ENCODE data around the gene ETFDH.
"Not testable (repeated sequence)": the region's sequence is repeated elsewhere in the genome, so short reads cannot be mapped to it uniquely, and the experiment has no call there.

ETFDH gene

DNA sequence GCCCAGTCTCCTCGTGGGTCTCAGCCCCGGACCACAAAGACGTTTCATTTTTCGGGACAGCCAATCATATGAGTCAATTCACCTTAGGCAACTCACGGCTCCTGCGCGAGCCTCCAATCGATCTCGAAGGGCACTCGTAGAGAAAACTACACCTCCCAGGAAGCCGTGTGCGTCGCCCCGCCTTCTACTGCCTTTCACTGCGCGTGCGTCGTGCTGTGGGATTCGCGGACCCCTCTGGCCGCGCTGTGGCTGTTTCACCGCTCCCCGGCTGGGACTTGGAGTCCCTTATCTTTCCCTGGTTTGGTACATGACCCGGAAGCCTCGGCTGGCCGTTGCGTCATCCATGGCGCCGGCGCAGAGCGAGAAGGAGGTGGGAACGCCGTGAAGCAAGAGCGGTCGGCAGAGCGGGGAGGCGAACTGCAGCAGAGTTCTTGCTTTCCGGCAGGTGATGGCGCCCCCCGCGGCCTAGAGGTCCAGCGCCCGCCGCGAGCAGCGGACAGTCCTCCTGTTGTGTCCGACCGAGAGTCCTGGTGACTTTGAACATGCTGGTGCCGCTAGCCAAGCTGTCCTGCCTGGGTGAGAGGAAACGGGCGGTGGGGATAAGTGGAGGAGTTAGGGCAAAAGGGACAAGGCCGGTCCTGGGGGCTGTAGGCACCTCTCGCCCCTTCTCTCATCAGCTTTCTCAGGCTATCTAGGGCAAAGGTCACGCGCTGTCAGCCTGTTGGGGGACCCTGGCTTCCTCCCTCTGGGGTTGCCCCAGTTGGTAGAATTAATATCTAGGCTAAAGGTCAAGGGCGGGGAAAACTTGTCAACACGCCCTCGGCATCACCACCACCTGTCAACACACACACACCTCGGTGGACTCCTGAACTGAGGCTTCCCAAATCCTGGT lies at the start of gene ETFDH:
Gene ETFDH (plus strand): TSS at position 382 of the 892 bp plus-strand sequence. CDS start 161 bp downstream, at position 543.
- FAIRE-seq = peak; percentile 99

- FAIRE-seq = peak; percentile 91
Observed at GRCh38 chr4:158624889-158625478, 47.1 kb upstream of the ETFDH start.

GRCh38 chr4:158625544-158625943 lies 46.6 kb upstream of the ETFDH start:
- no peak for FAIRE-seq

GRCh38 chr4:158630893-158631292 lies 41.2 kb upstream of the ETFDH start:
- no peak for FAIRE-seq

DNA sequence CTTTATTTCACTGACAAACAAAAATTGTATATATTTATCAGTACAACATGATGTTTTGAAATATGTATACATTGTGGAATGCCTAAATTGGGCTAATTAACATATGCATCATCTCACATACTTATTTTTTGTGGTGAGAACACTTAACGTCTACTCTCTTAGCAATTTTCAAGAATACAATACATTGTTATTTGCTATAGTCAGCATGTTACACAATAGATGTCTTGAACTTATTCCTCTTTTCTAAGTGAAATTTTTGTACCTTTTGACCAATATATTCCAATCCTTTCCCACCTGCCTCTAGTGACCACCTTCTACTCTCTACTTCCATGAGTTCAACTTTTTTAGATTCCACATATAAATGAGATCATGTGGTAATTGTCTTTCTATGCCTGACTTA lies 35.5 kb upstream of the ETFDH start:
- FAIRE-seq = no peak

GRCh38 chr4:158644356-158644755 lies 27.7 kb upstream of the ETFDH start:
- no peak for FAIRE-seq

GRCh38 chr4:158644760-158645159 lies 27.3 kb upstream of the ETFDH start:
- no peak for FAIRE-seq

GRCh38 chr4:158649111-158649680 lies 22.9 kb upstream of the ETFDH start:
- FAIRE-seq = no peak

DNA sequence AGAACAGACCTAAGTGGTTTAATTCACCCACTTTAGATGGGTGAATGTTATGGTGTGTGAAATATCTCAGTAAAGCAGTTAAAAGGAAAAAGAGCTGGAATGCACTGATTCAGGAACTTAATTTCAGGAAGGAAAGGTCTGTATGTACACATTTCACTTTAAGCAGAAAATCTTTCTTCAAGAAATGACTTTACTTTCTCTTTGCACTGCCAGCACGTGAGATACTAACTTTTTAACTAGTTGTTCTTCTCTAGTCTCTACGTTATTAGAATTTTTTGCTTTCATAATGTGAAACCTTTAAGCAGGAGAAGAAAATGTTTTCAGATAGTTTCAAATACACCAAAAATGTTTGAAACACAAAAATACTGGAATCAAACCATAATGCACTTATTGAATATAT lies 19.2 kb upstream of the ETFDH start:
- peak; percentile 16 for FAIRE-seq

DNA sequence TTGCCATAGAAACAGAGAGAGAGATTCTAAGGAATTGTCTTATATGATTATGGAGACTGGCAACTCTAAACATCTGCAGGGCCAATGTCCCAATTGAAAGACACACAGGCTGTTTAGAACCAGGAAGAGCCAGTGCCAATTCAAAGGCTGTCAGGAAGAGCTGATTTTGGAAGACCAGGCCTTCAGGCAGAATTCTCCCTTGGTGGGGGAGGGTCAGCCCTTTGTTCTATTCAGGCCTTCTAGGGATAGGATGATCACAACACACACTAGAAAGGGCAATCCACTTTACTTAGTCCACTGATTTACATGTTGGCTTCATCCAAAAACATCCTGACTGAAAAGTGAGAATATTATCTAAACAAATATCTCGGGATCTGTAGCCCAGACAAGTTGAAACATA lies 15.7 kb upstream of the ETFDH start:
- FAIRE-seq = no peak

- no peak for FAIRE-seq
Observed at GRCh38 chr4:158657291-158657690, 14.8 kb upstream of the ETFDH start.

DNA sequence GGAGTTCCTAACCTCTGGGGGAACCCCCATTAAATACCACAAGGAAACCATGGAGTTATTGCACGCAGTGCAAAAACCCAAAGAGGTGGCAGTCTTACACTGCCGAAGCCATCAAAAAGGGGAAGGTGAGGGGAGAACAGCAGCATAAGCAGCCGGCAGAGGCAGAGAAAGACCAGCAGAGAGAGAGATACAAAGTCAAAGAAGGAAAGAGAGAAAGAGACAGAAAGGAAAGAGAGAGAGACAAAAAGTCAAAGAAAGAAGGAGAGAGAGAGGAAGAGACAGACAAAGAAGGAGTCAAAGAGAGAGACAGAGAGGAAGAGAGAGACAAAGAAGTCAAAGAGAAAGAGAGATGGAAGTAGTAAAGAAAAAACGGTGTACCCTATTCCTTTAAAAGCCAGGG lies 8.8 kb upstream of the ETFDH start:
- not testable (repeated sequence) for FAIRE-seq

DNA sequence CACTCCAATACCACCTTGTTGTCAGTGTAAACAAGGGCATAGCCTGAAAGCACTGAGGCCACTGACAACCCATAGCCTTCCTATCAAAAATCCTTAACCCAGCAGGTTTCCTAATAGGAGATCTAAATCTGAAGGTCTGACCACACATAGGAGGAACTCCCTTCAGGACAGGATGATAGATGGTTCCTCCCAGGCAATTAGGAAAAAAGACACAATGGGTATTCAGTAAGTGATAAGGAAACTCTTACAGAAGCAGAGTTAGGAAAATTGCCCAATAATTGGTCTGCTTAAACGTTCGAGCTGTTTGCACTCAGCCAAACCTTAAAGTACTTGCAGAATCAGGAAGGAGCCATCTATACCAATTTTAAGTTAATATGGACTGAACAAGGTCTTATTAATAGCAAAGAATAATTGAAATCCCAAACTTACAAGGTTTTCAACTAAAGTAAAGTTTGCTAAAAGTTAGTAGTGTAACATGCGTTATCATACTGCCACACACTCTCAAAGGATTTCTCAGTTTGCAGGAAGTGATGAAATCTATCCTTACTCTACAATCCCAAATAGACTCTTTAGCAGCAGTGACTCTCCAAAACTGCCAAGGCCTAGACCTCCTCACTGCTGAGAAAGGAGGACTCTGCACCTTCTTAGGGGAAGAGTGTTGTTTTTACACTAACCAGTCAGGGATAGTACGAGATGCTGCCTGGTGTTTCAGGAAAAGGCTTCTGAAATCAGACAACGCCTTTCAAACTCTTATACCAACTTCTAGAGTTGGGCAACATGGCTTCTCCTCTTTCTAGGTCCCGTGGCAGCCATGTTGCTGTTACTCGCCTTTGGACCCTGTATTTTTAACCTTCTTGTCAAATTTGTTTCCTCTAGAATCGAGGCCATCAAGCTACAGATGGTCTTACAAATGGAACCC lies 8.1 kb upstream of the ETFDH start:
- FAIRE-seq = not testable (repeated sequence)

- no peak for FAIRE-seq
Observed at GRCh38 chr4:158664806-158665205, 7.3 kb upstream of the ETFDH start.

DNA sequence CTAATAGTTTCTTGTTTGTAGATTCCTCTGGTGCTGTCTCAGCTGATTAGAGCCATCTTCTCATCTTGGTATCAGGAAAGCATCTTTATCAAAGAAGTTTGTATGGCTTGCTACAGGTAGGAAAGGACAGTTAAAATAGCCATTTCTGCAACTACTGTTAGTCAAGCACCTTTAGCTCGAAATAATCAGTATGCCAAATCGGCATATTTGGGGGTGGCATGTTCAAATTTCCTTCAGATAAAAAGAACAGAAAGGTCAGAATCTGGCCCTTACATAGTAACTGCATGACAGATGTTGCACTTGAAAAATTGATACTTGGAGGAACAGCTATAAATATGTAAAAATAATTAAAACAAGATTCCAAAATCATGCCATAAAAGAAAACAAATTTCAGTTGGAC lies 5.2 kb upstream of the ETFDH start:
- no peak for FAIRE-seq

DNA sequence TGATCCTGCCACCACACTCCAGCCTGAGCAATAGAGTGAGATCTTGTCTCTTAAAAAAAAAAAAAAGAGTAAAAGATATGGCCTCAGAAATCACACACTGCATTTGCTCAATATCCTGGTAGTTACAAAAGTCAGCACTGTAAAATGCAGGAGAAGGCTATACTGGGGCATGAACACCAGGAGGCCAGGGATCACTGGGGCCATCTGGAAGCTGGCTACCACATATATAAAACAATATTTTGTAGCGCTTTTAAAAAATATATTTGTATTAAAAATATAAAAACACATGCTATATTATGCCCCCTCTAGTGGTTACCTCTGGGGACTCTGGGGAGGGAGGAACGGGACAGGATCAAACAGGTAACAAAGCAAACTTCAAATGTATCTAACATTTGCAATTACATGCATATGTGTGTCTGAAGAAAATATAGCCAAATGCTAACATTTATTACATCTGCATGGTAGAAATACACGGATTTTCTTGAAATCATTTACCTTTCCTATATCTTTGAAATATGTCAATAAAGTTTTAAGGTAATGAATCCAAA lies 4.4 kb upstream of the ETFDH start:
- peak; percentile 46 for FAIRE-seq

GRCh38 chr4:158669310-158669709 lies 2.8 kb upstream of the ETFDH start:
- no peak for FAIRE-seq

DNA sequence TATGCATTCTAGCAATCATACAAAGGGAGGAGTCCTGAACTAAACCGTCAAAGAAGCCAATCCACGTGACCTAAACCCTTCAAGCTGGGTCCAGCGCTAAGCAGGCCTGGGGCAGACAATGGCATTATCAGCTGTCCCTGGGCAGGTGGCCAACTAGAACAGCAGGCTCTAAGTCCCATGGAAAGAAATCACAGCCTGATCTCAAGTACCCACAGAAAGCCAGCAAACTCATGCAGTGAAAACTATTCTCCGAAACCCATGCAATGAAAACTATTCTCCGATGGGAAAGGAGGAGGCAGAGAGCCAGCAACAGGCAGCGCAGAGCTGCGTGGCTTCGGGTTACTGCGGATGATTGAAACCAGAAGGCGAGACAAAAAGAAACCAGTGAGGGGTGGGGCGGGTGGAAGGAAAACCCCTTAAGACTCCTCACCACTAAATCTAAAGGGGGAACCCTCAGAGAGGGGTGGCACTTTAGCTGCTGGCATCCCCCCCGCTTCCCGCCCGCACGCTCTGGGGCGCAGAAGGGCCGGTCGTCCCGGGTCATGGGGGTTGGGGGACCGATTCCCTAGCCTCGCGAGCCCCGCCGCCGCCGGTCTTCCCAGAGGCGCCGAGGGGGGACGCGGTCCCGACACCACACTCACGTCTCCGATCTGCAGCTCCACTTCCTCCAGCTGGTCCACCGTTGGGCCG lies 976 bp upstream of the ETFDH start:
- FAIRE-seq = no peak

DNA sequence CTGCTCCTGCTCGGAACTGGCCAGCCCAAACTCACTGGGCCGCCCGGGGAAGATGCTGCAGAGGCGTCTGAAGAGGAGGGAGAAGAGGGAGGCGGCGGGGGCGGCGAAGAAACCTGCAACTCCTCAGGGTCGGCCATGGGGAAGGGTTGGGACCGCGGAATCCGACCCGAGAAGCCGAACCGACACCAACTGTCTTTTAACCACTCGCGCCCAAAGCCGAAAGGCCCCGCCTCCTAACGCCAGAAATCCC lies 506 bp upstream of the ETFDH start, which contains the start of gene C4orf46:
Gene C4orf46 (minus strand): TSS at position 223 of the 250 bp plus-strand sequence. CDS start 86 bp downstream, at position 137.
- FAIRE-seq = no peak

DNA sequence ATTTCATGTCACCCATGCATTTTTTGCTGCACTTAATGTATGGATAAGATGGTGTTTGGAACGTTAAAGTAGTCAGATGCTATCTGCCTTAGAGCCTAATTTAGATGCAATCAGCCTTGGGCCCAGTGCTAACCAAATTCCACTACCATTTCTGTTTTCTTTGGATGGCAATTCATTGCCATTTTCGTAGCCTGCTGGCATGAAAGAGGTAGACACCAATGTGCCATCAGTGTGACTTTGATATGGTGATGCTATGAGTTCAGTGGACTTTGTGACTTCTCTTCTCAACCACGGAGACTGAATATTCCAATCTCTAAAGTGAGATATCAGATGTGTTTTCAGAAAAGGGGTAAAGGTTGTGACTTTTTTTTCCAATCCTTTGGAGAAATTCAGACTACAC lies 1.5 kb downstream of the ETFDH start:
- no peak for FAIRE-seq

DNA sequence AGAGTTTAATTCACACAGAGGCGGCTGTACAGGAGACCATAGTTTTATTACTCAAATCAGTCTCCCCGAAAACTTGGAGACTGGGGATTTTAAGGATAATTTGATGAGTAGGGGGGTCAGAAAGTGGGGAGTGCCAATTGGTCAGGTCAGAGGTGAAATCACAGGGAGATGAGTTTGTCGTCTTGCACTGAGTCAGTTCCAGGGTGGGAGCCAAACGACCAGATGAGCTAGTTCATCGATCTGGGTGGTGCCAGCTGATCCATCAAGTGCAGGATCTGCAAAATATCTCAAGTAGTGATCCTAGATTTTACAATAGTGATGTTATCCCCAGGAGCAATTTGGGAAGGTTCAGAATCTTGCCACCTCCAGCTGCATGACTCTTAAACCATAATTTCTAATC lies 4.0 kb downstream of the ETFDH start:
- FAIRE-seq = no peak

GRCh38 chr4:158678767-158679166 lies 6.7 kb downstream of the ETFDH start:
- no peak for FAIRE-seq

All from A204.1 (cell line).